Spleen (tissue), 7 donors: ENCODE results near the gene ABCG1.

ENCODE experiments used
- POLR2A ChIP-seq, 3 donors: fragments of 450-650 bp; IDR thresholded peaks; one replicate each; pipeline ENCODE4 v1.5.1; 2017; ENCODE audit warnings: antibody characterized with exemption in 3 of 3, mild to moderate bottlenecking in 1 of 3
- TF ChIP-seq, protein P1 (sequence below), 11 experiments: fragments of 200-600 bp in 7 of 11; fragments of 450-650 bp in 4 of 11; sonication (generic) in 4 of 11; IDR thresholded peaks in 8 of 11; conservative IDR thresholded peaks in 3 of 11; 1 replicate in 7 of 11; 2 replicates in 4 of 11; pipeline versions ENCODE4 v1.4.0 to v1.8.0; 2016 to 2021; ENCODE audit warnings: antibody characterized with exemption in 11 of 11, inconsistent platforms in 4 of 11, mild to moderate bottlenecking in 1 of 11
- donor health status: DM: no; HTN: no; CAD: no; lungs with moderate emphysema.
- donor health status: DM: no; HTN: no; CAD: no.
- donor health status: DM: no; HTN: no; CAD: no.

DNA sequence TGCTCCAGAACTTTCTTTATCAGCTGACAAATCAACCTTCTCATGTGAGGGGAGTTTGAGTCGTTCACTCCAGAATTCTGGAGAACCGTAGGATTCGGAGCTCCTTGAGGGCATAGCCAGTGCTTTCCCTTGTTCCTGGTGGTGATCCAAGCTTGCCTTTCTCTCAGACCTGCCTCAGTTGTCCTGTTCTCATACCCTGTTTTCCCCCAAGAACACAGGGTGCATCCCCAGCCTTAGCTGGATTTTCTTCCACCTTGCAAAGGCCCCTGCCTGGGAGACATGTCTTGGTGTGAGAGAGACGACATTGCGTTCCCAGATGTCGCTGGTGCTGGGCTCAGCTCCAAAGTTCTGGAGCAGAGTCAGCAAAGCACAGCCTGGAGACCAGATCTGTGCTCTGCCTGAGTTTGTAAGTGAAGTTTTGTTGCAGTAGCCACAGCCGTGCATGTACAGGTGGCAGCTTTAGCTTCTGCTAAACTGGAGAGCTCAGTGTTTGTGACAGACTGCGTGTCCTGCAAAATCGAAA lies 40.0 kb downstream of the ABCG1 start:
- TF ChIP-seq, protein P1, sequence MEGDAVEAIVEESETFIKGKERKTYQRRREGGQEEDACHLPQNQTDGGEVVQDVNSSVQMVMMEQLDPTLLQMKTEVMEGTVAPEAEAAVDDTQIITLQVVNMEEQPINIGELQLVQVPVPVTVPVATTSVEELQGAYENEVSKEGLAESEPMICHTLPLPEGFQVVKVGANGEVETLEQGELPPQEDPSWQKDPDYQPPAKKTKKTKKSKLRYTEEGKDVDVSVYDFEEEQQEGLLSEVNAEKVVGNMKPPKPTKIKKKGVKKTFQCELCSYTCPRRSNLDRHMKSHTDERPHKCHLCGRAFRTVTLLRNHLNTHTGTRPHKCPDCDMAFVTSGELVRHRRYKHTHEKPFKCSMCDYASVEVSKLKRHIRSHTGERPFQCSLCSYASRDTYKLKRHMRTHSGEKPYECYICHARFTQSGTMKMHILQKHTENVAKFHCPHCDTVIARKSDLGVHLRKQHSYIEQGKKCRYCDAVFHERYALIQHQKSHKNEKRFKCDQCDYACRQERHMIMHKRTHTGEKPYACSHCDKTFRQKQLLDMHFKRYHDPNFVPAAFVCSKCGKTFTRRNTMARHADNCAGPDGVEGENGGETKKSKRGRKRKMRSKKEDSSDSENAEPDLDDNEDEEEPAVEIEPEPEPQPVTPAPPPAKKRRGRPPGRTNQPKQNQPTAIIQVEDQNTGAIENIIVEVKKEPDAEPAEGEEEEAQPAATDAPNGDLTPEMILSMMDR (IDR thresholded peaks at IDR 0.05 in 8 of 11, conservative IDR thresholded peaks at IDR 0.05 in 3 of 11) = peak in 7 of 11 experiments; percentile 9 to 58 (median 30)
- no peak for TF ChIP-seq POLR2A (IDR thresholded peaks at IDR 0.05)
